SKM-1 (cell line): ENCODE measurements around the gene ASPSCR1.

Source experiments
- DNase-seq: peaks from one replicate; lab custom pipeline; 2025; ENCODE audit not compliant: unreplicated experiment; lab: John Stamatoyannopoulos, UW

Gene ASPSCR1

DNA sequence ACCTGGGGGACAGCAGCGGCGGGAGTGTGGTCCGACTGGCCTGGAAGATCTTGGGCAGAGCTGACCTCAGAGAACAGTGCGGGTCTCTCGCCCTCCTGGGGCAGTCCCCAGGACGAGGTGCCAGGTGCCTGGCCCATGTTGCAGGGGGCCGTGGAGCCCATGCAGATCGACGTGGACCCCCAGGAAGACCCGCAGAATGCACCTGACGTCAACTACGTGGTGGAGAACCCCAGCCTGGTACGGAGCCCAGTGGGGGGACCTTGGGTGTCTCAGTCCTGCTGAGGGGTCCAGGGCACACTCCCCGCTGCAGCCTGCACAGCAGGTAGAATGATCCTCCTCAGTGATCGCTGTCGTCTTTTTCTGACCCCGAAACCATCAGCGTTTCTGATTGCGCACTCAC, 75.7 kb downstream of the ASPSCR1 start:
- no peak for DNase-seq

DNA sequence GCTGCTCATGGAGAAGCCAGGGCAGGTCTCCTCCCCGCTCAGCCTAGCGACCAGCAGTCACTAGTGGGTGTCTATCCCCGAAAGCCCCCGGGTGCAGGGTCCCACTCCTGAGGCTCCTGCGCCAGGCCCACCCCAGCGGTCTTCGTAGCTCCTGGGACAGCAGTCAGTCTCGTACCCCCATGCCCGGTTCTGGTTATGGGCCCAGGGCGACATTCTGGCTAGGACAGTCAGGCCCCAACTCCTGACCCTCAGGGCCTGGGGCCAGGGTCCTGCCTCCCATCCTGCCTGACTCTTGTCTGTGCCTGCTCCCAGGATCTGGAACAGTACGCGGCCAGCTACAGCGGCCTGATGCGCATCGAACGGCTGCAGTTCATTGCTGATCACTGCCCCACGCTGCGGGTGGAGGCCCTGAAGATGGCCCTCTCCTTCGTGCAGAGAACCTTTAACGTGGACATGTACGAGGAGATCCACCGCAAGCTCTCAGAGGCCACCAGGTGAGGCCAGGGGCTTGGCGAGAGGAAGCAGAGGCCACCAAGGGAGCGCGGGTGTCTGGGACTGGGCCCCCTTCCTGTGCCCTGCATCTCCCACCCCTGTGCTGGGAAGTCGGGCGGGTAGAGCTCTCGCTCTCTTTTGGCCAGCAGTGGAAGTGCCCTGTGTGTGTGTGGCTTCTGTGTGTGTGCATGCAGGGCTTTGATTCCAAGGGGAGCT, 76.3 kb downstream of the ASPSCR1 start:
- DNase-seq, result no peak

DNA sequence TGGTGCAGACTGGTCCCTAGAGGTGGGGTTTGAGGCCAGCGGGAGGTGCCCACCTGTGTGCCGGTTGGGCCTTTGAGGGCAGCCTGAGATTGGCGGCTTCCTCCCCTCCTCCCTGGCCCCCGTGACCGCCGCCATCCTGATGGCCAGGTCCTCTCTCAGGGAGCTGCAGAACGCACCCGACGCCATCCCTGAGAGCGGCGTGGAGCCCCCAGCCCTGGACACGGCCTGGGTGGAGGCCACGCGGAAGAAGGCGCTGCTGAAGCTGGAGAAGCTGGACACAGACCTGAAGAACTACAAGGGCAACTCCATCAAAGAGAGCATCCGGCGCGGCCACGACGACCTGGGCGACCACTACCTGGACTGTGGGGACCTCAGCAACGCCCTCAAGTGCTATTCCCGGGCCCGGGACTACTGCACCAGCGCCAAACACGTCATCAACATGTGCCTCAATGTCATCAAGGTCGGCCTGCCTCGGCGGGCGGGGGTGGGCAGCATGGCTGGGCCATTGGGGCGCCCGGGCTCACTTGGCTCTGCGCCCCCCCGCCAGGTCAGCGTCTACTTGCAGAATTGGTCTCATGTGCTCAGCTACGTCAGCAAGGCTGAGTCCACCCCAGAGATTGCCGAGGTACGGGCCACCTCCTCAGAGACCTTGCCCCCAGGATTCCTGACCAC, 77.1 kb downstream of the ASPSCR1 start:
- no peak for DNase-seq

DNA sequence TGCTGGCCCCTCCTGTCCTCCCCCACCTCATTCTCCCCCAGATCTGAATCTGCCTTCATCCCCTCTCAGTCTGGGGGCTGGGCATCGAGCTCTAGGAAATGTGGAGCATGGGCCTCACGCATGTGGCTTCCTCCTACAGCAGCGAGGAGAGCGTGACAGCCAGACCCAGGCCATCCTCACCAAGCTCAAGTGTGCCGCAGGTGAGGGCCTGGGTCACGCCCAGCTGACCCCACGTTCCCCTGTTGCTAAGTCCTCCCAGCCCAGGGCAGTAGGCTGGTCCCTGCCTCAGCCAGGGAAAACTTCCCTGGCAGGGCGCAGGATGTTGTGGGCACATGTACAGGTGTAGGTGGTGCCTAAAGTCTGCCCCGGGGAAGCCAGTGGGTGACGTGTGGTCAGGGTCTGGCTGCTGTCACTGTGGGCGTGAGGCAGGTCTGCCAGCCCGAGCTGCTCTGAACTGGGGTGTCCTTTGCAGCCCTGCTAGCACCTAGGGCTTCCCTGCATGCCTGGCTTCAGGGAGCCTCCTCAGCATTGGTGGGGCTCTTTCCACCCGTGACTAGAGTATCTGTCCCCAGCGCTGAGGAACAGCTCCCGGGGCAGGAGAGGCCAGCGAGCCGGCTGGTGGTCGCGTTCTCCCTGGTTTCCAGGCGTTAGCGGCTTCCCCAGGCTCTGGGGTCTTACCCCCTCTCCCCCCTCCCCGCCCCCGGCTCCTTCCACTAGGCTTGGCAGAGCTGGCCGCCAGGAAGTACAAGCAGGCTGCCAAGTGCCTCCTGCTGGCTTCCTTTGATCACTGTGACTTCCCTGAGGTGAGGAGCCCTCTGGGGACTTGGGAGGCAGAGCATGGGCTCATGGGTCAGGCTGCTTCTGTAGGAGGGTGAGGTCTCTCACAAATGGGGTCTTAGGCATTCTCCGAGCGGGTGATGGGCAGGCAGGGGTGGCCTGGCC, 77.9 kb downstream of the ASPSCR1 start:
- DNase-seq, result no peak

DNA sequence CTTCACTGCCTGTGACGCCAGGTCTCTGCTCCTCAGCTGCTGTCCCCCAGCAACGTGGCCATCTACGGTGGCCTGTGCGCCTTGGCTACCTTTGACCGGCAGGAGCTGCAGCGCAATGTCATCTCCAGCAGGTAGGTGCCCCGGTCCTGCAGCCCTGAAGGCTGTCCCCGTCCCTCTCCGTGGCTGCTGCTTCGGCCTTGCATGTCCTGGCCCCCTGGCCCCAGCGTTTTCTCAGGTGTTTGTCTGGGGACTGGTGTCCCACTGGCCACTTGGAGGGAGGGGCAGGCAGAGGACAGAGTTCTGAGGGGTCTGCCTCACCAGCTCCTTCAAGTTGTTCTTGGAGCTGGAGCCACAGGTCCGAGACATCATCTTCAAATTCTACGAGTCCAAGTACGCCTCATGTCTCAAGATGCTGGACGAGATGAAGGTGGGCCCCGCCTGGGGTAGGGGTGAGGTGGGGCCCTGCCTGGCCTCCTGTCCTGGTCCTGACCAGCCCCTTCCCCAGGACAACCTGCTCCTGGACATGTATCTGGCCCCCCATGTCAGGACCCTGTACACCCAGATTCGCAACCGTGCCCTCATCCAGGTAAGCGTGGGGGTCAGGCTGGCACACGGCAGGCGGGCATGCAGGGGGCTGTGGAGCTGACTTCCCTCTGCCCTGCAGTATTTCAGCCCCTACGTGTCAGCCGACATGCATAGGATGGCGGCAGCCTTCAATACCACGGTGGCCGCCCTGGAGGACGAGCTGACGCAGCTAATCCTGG, 78.7 kb downstream of the ASPSCR1 start:
- DNase-seq, result no peak

DNA sequence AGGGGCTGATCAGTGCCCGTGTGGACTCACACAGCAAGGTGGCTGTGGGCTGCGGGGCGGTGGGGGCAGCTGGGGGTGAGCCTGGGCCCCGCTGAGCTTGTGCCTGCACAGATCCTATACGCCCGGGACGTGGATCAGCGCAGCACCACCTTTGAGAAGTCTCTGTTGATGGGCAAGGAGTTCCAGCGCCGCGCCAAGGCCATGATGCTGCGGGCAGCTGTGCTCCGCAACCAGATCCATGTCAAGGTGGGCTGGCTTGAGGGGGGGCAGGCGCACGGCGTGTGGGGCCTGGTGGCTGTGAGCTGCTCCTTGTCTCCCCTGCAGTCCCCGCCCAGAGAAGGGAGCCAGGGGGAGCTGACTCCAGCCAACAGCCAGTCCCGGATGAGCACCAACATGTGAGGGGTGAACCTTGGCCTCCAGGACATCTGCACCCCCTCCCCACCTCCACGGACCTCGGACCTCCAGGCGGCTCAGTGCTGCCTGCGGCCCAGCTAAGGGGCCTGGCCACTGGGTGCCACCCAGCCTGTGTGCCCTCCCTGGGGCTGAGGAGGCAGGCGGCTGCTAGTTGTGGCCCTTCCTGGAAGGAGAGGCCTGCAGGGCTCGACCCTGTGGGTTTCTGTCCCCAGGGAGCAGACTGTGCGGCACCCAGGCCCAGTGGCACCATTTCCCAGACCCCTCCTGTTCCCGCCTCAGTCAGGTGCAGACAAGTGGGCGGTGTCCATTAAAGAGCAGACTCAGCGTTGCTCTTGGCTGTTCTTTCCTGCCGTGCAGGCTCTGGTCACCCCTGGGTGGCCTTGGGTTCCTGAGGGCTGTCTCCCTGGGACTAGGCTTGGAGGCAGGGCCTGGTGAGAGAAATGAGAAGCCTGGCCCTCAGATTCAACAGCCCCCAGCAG, 79.5 kb downstream of the ASPSCR1 start:
- no peak for DNase-seq

DNA sequence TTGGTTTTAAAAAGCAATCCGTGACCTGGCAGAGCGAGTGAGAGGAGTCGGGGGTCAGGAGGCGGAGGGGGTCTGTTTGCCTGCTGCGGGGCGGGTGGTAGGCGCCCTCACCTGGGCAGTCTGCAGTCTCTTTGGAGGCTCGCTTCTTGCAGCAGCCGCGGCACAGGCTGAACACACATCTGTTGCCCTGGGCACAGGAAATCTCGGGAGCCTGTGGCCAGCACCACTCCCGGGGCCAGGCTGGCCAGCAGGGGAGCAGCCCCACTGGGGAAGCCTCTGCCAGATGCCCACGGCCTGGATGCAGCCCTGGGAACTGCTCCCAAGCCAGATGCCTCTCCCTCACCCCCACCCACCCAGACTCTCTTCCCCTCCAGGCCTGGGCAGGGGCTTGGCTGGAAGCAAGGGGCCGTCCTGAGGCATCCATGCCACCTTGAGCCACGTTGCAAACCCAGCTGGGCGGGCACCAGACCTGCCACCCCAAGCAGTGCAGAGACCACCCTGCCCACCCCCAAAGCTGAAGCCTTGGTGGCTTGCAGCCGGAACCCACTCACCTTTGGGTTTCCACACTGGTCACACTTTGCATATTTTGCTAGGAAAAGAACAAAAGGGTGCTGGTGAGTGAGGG, 80.9 kb downstream of the ASPSCR1 start:
- DNase-seq, result no peak

DNA sequence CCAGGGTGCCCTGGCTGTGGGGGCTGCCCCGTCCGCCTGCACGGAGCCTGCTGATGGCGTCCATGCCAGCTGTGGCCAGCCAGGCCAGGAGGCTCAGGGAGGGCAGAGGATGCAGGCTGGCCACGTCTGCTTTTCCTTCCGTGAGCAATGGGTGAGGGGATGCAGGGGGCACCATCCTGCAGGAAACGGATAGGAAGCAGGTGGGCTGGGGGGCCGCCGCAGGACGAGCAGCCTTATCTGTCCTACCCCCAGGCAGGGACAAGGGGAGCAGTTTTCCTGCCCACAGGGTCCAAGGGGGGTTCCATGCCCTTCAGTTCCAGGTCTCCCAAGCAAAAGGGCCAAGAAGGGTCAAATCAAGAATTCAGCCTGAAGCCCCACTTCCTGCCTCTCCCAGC, 81.4 kb downstream of the ASPSCR1 start:
- DNase-seq, result no peak

DNA sequence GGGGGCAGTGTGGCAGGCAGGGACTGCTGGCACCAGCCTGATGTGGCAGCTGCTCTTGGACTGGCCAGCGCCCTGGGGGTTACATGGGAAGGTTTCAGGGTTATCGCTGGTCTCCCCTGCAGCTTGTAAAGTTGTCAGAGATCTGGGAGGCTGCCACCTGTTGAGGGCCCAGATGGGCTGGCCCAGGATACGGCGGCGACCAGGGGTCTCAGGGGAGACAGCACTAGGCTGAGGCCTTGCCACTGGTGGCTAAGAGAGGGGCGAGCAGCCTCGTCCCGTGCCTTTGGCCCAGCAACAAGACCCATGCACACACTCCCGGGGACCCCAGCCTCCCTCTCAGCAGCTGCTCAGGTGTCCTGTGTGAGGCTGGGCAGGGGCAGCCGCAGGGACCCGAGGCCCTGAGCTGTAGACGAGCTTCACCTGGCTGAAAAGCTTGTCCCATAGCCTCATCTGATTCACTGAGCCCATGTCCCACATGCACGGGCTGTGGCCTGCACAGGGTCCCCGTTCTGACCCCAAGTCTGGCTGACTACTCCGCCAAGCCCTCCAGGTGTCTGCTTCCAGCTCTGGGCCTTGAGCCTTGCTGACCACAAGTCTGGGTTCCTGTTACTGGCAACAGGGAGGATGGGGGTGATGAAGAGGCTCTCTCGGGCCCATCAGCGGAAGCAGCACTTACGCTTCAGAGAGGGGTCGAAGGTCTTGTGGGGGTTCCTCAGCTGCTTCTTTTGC, 82.0 kb downstream of the ASPSCR1 start:
- DNase-seq, result no peak

DNA sequence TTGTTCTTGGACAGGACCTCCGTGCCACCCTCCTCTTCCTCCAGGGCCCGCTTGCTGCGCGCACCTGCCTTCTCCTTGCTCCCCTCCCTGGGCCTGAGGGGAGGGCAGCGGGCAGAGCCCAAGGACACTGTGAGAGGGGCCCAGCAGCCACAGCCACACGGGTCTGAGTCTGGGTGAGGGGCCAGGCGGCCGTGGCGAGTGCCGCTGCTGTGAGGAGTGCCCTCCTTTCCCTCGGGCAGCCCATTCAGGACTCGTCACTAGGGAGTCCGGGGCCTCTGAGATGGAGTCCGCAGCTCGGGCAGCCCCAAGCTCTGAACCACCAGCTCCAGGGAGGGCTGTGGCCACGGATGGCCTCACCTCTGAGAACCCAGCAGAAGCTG, 82.6 kb downstream of the ASPSCR1 start:
- DNase-seq, result no peak

DNA sequence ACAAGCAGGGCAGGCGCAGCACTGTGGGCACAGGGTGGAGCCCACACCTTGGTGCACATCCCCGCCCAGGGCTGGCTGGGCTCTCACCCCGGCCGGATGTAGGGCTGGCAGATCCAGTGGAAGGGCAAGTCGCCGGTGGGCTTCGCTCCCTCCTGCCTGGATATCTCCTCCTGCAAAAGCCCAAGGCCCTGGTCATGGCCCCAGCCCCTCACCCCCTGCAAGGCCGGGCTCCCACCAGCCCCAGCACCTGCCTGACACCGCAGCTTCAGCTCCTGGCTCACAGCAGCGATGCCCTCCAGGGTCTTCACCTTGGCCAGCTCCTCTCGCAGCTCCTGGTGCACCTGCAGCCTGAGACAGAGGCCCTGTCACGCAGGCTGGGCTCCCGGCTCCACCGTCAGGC, 83.2 kb downstream of the ASPSCR1 start:
- no peak for DNase-seq

DNA sequence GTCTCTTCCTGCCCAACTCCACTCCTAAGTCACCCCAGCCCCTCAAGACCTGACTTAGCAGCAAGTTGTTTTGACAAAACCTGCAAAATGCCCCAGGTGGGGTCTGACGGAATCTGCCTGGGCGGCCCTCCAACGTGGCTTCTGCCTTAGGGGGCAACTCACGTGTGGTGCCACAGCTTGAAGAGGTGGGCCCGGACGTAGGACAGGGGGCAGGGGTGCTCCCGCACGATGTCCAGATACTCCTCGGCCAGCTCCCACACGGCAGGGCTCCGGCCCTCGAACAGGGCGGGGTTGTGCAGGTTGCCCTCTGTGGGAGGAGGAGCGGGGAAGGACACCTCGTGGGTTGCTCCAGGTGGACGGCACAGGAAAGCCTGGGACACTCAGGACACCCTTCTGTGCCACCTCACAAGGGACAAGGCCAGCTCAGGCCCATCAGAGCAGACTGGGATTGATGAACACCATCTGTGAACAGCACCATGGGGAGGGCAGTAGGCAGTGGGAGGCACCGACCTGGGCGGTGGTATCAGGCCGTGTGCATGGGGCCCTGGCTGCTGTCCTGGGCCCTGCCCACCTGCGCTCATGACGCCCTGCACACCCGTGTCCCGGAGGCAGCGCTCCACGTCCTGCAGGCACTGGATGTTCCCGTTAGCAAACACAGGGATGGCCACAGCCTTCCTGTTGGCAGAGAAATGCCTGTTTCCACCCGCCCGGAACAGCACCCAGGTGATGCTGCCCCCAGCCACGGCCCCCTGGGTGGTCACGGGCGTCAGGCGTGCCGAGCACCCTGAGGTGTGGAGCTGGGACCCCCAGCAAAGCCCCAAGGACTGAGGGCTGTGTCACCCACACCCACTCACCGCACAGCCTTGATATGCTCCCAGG, 83.9 kb downstream of the ASPSCR1 start:
- DNase-seq, result no peak

DNA sequence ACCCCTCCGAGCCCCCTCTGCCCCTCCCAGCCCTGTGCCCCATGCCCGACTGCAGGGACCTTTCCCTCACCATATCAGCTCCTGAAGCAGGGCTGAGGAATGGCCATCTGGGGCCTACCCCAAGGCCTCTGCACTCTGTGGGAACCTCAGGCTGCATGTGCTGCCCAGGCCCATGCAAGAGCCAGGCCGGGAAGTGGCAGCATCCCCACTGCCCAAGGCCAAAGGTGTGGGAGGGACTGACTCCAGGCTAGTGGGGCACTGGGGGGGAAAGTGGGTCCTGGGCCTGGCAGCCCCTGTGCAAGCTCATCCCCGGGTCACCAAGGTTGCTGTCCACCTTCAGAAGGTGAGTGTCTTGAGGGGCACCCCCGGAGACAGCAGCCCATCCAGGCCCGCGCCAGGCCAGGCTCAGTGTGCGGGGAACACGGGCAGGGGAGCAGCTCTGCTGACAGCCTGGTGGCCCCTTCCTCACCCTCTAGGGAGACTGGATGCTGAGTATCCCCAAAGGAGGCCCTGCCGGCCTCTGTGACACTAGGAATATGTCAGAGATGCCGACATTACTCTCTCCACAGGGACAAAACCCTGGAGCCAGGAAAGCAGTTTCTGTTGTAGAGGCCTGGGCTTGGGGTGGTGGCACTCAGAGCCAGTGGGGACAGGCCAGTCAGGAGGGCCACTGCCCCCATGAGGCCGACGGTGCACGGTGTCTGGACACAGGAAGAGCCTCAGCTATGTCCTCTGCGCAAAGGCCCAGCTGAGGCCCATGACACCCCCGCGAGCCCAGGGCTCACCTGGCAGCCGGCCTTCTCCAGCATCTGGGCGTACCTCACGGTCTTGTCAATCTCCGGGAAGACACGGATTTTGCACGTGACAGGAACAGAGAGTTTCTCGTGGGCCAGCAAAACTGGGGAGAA, 84.9 kb downstream of the ASPSCR1 start:
- DNase-seq, result no peak

DNA sequence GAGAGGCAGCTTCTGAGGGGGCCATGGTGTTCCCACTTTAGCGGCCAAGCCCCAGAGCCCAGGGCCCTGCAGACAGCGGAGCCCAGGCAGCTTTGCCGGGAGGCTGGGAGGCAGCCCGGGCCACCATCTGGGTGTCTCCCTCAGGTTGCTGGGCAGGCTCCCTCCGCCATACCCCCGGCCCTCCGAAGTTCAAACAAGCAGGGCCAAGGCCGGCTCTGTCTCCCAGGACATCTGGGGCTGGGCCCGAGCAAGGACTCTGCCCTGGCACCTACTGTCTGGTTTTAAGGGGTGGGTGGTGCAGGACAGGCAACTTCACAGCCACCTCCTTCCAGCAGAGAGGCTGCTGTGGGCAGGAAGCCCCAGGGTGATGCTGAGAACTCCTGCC, 85.5 kb downstream of the ASPSCR1 start:
- no peak for DNase-seq

DNA sequence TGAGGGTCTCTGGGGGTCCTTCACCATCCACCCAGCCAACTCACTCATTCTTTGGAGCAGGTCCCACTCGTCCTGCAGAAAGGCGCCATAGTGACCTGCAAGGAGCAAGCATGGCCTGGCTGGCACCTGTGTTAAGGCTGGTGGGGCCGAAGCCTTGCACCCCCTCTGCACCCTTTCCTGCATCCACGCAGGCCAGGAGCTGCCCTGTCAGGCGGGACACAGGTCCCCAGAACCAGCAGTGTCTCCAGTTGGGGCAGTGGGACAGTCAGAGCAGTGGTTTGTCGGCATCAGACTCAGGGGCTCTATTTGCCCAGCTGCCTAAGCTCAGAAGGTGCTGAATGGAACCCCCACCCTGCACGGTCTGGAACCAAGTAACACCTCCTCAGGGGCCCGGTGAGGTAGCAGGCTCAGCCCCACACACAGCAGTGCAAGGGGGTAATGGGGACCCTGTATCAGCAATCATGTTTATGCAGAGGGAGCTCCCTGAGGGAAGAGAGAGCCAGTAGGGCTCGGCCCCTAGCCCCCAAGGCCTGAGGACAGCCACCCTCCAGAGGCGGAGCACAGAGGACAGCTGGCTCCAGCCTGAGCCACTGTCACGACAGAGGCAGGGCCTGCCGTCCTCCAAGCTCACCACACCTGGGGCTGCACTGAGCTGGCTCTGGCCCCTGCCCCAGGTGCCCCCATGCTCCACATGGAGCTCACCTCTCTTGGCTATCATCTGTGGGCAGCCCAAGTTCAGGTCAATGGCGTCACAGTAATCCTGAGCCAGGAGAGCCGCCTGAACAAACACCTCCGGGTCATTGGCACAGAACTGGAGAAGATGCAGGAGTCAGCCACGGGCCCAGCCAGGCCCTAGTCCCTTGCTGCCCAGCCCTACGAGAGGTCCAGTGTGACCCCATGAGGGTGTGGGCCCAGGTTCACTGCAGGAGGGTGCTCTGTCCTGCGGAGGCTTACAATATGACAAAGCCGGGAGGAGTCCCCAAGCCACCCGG, 86.3 kb downstream of the ASPSCR1 start:
- DNase-seq, result no peak
